Activated CD8-positive, alpha-beta memory T cell treated with anti-CD3 and anti-CD28 coated beads, Interleukin-2, amount 10 ng/mL, durations not matched to agents 7 days and 5 days (primary cell): ENCODE measurements around the gene TTLL13. TPM values are rescaled to one million over a fixed set of nuclear protein-coding genes. Genes with fewer than 3 reads are reported as not detected.
"Not testable (repeated sequence)": the region's sequence is repeated elsewhere in the genome, so short reads cannot be mapped to it uniquely, and the experiment has no call there.

Experiments
- ATAC-seq: fragments of 150-1000 bp; cut with Tn5 transposase; one replicate; pipeline ENCODE4 v1.10.0; 2021; ENCODE audit warnings: moderate library complexity
- CTCF ChIA-PET: fragments of 350-600 bp; sonication (Branson Sonifier 250); formaldehyde crosslinking; loops from one replicate; lab custom pipeline; 2021; ENCODE audit warnings: antibody characterized with exemption; lab: Charles Lee
- DNase-seq: peaks from one replicate; pipeline ENCODE4 v3.0.0-alpha.2; 2020
- H3K27ac Mint-ChIP-seq: one replicate; pipeline ENCODE4 v1.8.0; 2021; ENCODE audit warnings: mild to moderate bottlenecking, mixed read lengths
- H3K27me3 Mint-ChIP-seq: one replicate; pipeline ENCODE4 v1.8.0; 2021; ENCODE audit warnings: mixed read lengths
- H3K36me3 Mint-ChIP-seq: one replicate; pipeline ENCODE4 v1.8.0; 2021; ENCODE audit warnings: mild to moderate bottlenecking, mixed read lengths
- H3K4me1 Mint-ChIP-seq: one replicate; pipeline ENCODE4 v1.8.0; 2021; ENCODE audit warnings: mixed read lengths
- H3K4me3 Mint-ChIP-seq: one replicate; pipeline ENCODE4 v1.8.0; 2021; ENCODE audit warnings: mild to moderate bottlenecking, moderate library complexity, mixed read lengths
- H3K9me3 Mint-ChIP-seq: one replicate; pipeline ENCODE4 v1.8.0; 2022; ENCODE audit warnings: low read depth, mixed read lengths
- total RNA-seq, 2 experiments: library from RNA; stranded (reverse); gene quantifications; one replicate each; pipeline ENCODE4 v1.2.3, GENCODE V29; 2021

TTLL13 gene
- total RNA-seq, 2 experiments from 2014 or later, result 0.80 to 1.1 TPM

GRCh38 chr15:90233387-90234095, 15.8 kb upstream of the TTLL13 start, which contains the start of gene CIB1:
Gene CIB1 (minus strand): TSS chr15:90233941. CDS start chr15:90233885, 56 bp downstream.
- peak; percentile 98 for DNase-seq
- CTCF ChIA-PET, result interaction anchor here (1.0 to 4.8 kb wide), 10 partner anchors 13 to 135 kb away, joined by 3 to 35 read pairs (median 4); partner anchors contain the start of genes IDH2 and SEMA4B
- Mint-ChIP-seq H3K4me1 (peaks cover 57% of the 10 kb centered on the region), H3K9me3 (no peaks in the 10 kb centered on the region), H3K27ac (peak within 1 kb of the TSS; percentile 94), H3K36me3 (peaks cover 41% of the 10 kb centered on the region), H3K4me3 (peak within 1 kb of the TSS; percentile 89), H3K27me3 (no peaks in the 10 kb centered on the region)
- ATAC-seq, result peak; percentile 85

- Mint-ChIP-seq H3K4me1 (peaks cover 56% of the 10 kb centered on the region), H3K27me3 (no peaks in the 10 kb centered on the region), H3K27ac (peak within 1 kb of the TSS; percentile 94), H3K4me3 (peak within 1 kb of the TSS; percentile 89), H3K36me3 (peaks cover 41% of the 10 kb centered on the region), H3K9me3 (no peaks in the 10 kb centered on the region)
- peak; percentile 73 for ATAC-seq
- CTCF ChIA-PET, result interaction anchor here (1.0 to 4.8 kb wide), 10 partner anchors 14 to 149 kb away, joined by 3 to 35 read pairs (median 4); partner anchors contain the start of genes IDH2 and SEMA4B
- DNase-seq, result no peak
These were observed 15.0 kb upstream of the TTLL13 start, which contains the start of gene GDPGP1 for GRCh38 chr15:90234096-90234988. Gene GDPGP1 (plus strand): TSS chr15:90234209. CDS start chr15:90240909, 6,700 bp downstream.

- Mint-ChIP-seq H3K9me3 (no peaks in the 10 kb centered on the region), H3K4me1 (peaks cover 23% of the 10 kb centered on the region), H3K27me3 (no peaks in the 10 kb centered on the region), H3K4me3 (no peak overlapping the region), H3K36me3 (peaks cover 19% of the 10 kb centered on the region), H3K27ac (no peak overlapping the region)
- CTCF ChIA-PET, result interaction anchor here (0.7 to 2.1 kb wide), 2 partner anchors 10 to 816 kb away, joined by 3 to 10 read pairs; partner anchors contain the start of gene TTLL13
- no peak for ATAC-seq
- DNase-seq, result no peak
These were observed 10.0 kb upstream of the TTLL13 start for GRCh38 chr15:90239371-90239770.

- Mint-ChIP-seq H3K36me3 (peaks cover 19% of the 10 kb centered on the region), H3K4me3 (no peak overlapping the region), H3K27ac (no peak overlapping the region), H3K4me1 (peaks cover 12% of the 10 kb centered on the region), H3K27me3 (no peaks in the 10 kb centered on the region), H3K9me3 (no peaks in the 10 kb centered on the region)
- no peak for DNase-seq
- CTCF ChIA-PET, result interaction anchor here (1.9 kb wide), 1 partner anchor 19 kb away, joined by 5 read pairs; no protein-coding TSS in a partner anchor
- no peak for ATAC-seq
These were observed 8.5 kb upstream of the TTLL13 start for GRCh38 chr15:90240856-90241255.

DNA sequence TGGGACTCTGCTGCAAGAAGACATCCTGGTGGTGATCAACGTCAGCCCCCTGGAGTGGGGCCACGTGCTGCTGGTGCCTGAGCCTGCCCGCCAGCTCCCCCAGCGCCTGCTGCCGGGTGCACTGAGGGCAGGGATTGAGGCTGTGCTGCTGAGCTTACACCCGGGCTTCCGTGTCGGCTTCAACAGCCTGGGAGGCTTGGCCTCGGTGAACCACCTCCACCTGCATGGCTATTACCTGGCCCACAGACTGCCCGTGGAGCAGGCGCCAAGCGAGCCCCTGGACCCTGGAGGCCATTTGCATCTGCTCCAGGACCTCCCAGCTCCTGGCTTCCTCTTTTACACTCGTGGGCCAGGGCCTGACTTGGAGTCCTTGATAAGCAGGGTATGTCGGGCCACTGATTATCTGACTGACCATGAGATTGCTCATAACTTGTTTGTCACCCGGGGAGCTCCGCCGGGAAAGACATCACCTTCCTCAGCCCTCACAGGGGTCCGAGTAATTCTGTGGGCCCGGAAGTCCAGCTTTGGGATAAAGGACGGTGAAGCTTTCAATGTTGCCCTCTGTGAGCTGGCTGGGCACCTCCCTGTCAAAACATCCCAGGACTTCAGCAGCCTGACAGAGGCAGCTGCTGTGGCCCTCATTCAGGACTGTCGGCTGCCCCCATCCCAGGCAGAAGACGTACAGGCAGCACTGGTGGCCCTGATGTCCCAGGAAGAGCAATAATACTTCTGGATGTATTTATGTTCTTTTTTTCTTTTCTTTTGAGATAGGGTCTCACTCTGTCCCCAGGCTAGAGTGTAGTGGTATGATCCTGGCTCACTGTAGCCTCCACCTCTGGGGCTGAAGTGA, 7.8 kb upstream of the TTLL13 start:
- ATAC-seq (no peak), DNase-seq (no peak)
- Mint-ChIP-seq H3K27me3 (no peaks in the 10 kb centered on the region), H3K36me3 (peaks cover 13% of the 10 kb centered on the region), H3K27ac (no peak overlapping the region), H3K4me1 (peaks cover 9% of the 10 kb centered on the region), H3K4me3 (no peak overlapping the region), H3K9me3 (no peaks in the 10 kb centered on the region)
- CTCF ChIA-PET, result interaction anchor here (1.9 kb wide), 1 partner anchor 20 kb away, joined by 5 read pairs; no protein-coding TSS in a partner anchor

GRCh38 chr15:90243943-90244639, 5.3 kb upstream of the TTLL13 start:
- no peak for DNase-seq
- Mint-ChIP-seq H3K36me3 (peaks cover 2% of the 10 kb centered on the region), H3K4me3 (no peak overlapping the region), H3K27me3 (no peaks in the 10 kb centered on the region), H3K9me3 (no peaks in the 10 kb centered on the region), H3K4me1 (peaks cover 8% of the 10 kb centered on the region), H3K27ac (no peak overlapping the region)
- CTCF ChIA-PET, result interaction anchor here (0.7 to 1.6 kb wide), 2 partner anchors 17 to 57 kb away, joined by 3 read pairs; no protein-coding TSS in a partner anchor
- no peak for ATAC-seq

- Mint-ChIP-seq H3K36me3 (no peaks in the 10 kb centered on the region), H3K9me3 (no peaks in the 10 kb centered on the region), H3K27ac (no peak overlapping the region), H3K4me3 (peak overlapping the region; percentile 47), H3K27me3 (no peaks in the 10 kb centered on the region), H3K4me1 (peaks cover 14% of the 10 kb centered on the region)
- DNase-seq (no peak), ATAC-seq (peak; percentile 32)
- CTCF ChIA-PET, result interaction anchor here (1.0 to 2.9 kb wide), 7 partner anchors 9 to 45 kb away, joined by 3 to 10 read pairs (median 4); no protein-coding TSS in a partner anchor
These were observed 560 bp upstream of the TTLL13 start for GRCh38 chr15:90248789-90249202.

- H3K4me1 Mint-ChIP-seq, result peaks cover 19% of the 10 kb centered on the region
- H3K4me3 Mint-ChIP-seq, result no peak overlapping the region
- no peaks in the 10 kb centered on the region for H3K9me3 Mint-ChIP-seq
- CTCF ChIA-PET, result interaction anchor here (1.0 kb wide), 1 partner anchor 9 kb away, joined by 4 read pairs; the partner anchor contains the start of gene TTLL13
- H3K36me3 Mint-ChIP-seq, result peaks cover 1% of the 10 kb centered on the region
- no peaks in the 10 kb centered on the region for H3K27me3 Mint-ChIP-seq
- DNase-seq (no peak), ATAC-seq (no peak)
- no peak overlapping the region for H3K27ac Mint-ChIP-seq
These were observed 8.4 kb downstream of the TTLL13 start for GRCh38 chr15:90257776-90258175.

DNA sequence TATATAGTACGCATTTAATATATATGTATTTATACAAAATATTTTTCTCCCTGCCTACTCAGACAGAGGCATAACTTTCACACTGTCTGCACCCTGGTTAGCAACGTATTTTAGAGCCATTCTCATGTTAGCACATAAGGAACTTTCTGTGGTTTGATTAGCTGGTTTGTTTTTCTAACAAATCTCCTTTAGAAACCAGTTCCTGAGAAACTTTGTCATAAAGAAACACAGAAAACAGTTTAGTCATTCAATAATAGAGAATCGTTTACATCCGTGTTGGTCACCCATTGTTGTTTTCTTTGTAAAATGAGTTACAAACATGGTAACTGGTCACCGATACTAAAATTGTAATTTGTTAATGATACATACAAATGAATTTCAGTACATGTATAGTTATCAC, 10.2 kb downstream of the TTLL13 start:
- CTCF ChIA-PET, result interaction anchor here (0.6 to 1.4 kb wide), 3 partner anchors 27 to 80 kb away, joined by 3 to 5 read pairs (median 4); no protein-coding TSS in a partner anchor
- no peak for DNase-seq
- Mint-ChIP-seq H3K9me3 (no peaks in the 10 kb centered on the region), H3K4me3 (no peak overlapping the region), H3K4me1 (peaks cover 27% of the 10 kb centered on the region), H3K27ac (peak overlapping the region; percentile 74), H3K27me3 (no peaks in the 10 kb centered on the region), H3K36me3 (peaks cover 1% of the 10 kb centered on the region)
- ATAC-seq, result peak; percentile 76

GRCh38 chr15:90260731-90261130, 11.4 kb downstream of the TTLL13 start:
- H3K4me1 Mint-ChIP-seq, result peaks cover 31% of the 10 kb centered on the region
- not testable (repeated sequence) for H3K36me3 Mint-ChIP-seq, H3K9me3 Mint-ChIP-seq, H3K27ac Mint-ChIP-seq, H3K4me3 Mint-ChIP-seq, ATAC-seq, DNase-seq, H3K27me3 Mint-ChIP-seq
- CTCF ChIA-PET, result interaction anchor here (0.7 to 1.6 kb wide), 4 partner anchors 11 to 960 kb away, joined by 3 to 4 read pairs (median 3); partner anchors contain the start of gene TTLL13

DNA sequence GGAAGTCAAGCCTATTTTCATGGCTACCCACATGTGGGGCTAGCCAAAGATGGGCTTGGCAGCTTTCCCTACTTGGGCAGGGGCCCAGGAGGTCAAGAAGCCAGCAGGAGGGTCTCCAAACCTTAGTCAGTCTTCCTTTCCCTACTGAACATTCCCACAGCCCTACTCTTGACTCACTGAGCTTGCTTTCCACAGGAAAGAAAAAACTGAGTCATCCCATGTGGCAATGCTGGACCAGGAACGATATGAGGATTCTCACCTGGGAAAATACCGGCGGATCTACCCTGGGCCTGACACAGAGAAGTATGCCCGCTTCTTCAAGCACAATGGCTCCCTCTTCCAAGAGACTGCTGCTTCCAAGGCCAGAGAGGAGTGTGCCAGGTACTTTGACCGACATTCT, 12.5 kb downstream of the TTLL13 start:
- Mint-ChIP-seq H3K27me3 (no peaks in the 10 kb centered on the region), H3K4me3 (no peak overlapping the region), H3K36me3 (peaks cover 4% of the 10 kb centered on the region), H3K9me3 (no peaks in the 10 kb centered on the region), H3K27ac (no peak overlapping the region), H3K4me1 (peaks cover 34% of the 10 kb centered on the region)
- DNase-seq, result no peak
- CTCF ChIA-PET, result interaction anchor here (1.6 kb wide), 1 partner anchor 12 kb away, joined by 4 read pairs; the partner anchor contains the start of gene TTLL13
- no peak for ATAC-seq
